Stimulated activated naive CD8-positive, alpha-beta T cell treated with anti-CD3 and anti-CD28 coated beads, Interleukin-15, amount 100 ng/mL, for 72 hours (primary cell): ENCODE results near the gene APOO.

Experiments
- ATAC-seq: fragments of 150-1000 bp; cut with Tn5 transposase; 2 replicates; pipeline ENCODE4 v1.10.0; 2021; ENCODE audit warnings: mild to moderate bottlenecking, moderate library complexity
- DNase-seq, 2 donors: peaks; one replicate each; pipeline ENCODE4 v3.0.0; 2021 to 2022
- H3K27ac Mint-ChIP-seq, 2 donors: one replicate each; pipeline ENCODE4 v1.8.0; 2022; ENCODE audit warnings: mild to moderate bottlenecking in 2 of 2, mixed read lengths in 2 of 2, moderate library complexity in 2 of 2
- H3K27me3 Mint-ChIP-seq: one replicate; pipeline ENCODE4 v1.8.0; 2022; ENCODE audit warnings: mixed read lengths
- H3K4me1 Mint-ChIP-seq: one replicate; pipeline ENCODE4 v1.8.0; 2022; ENCODE audit warnings: mild to moderate bottlenecking, mixed read lengths
- H3K4me3 Mint-ChIP-seq, 2 donors: one replicate each; pipeline ENCODE4 v1.8.0; 2022; ENCODE audit warnings: mild to moderate bottlenecking in 2 of 2, mixed read lengths in 2 of 2, moderate library complexity in 1 of 2
- H3K9me3 Mint-ChIP-seq, 2 donors: one replicate each; pipeline ENCODE4 v1.8.0; 2022; ENCODE audit warnings: mixed read lengths in 2 of 2

APOO gene

DNA sequence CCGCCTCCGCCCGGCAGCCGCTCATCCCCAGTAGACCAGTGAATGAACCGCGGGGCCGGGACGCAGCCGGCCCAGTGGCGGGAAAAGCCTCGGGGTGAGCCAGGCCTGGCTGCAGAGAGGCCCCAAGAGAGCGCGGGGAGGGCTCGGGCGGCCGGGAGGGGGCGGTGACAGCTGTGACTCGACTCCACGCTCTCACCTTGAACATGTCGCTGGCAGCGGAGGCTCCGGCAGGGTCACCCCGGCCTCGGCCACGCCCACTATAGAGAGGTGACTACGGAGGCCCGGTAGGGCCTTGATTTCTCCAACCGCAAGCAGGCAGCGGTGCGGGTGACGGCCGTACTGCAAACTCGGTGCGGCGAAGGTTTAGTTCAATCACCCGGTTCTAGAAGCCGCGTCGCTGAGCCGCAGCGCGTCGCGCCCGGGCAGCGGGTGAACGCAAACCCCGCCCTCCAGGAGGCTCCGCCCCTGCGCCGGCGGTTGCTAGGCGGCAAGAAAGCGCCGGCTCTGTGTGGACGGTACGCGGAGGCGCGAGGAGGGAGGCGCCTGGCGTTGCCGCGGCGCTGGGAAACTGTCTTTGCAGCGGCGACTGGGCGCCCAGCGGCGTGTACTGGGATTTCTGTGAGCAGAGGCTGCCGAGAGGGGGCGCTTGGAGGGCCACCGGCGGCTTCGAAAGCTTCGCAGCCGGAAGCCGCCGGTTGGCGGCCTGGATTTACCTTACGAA is at the start of gene APOO, which contains the start of gene CXorf58:
Gene APOO, minus strand, starts transcription at position 441 of the 721 bp plus-strand sequence. Its CDS starts 236 bp downstream, at position 205.
Gene CXorf58, plus strand, starts transcription at position 509 of the 721 bp plus-strand sequence. CDS start 2,297 bp downstream, outside the sequence.
- H3K4me1 Mint-ChIP-seq = peaks cover 8% of the 10 kb centered on the region
- peak within 1 kb of the TSS; percentile 82 to 83 for H3K4me3 Mint-ChIP-seq
- H3K27me3 Mint-ChIP-seq = no peaks in the 10 kb centered on the region
- no peaks in the 10 kb centered on the region for H3K9me3 Mint-ChIP-seq
- peak; percentile 95 for ATAC-seq
- H3K27ac Mint-ChIP-seq = peak within 1 kb of the TSS; percentile 89 to 90
- DNase-seq = peak; percentile 90 to 95

DNA sequence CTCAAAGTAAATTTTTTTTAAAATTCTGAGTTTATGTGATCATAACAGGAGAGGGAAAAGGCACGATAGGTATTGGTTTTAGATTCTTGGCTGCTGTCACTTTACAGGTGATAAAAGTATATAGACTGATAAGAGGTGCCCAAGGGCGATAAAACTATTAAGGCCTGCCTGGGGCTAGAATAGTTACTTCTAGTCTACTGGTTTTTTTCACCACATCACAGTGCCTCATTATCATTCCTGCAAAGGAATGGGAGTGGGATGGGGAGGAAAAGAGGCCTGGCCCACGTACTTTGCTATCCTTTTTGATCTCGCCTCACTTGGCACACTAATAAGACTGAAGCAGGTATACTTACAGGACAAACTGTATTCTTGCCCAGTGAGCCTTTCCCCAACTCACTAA is 46.7 kb upstream of the APOO start:
- DNase-seq = no peak
- no peak for ATAC-seq
- Mint-ChIP-seq H3K9me3 (no peaks in the 10 kb centered on the region), H3K27ac (no peak overlapping the region), H3K4me1 (peaks cover 12% of the 10 kb centered on the region), H3K27me3 (no peaks in the 10 kb centered on the region), H3K4me3 (no peak overlapping the region)

DNA sequence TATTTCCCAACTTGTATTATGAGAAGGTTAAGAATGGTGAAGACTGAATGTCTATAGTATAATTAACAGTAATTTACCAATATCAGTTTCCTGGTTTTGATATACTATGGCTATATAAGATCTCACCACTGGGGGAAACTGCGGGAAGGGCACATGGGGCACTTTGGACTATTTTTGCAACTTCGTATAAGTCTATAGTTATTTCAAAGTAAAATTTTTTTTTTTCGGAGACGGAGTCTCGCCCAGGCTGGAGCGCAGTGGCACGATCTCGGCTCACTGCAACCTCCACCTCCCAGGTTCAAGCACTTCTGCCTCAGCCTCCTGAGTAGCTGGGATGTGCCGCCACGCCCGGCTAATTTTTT is 46.2 kb upstream of the APOO start:
- peaks cover 10% of the 10 kb centered on the region for H3K4me1 Mint-ChIP-seq
- peak overlapping the region; percentile 27 to 82 for H3K27ac Mint-ChIP-seq
- DNase-seq = no peak
- H3K4me3 Mint-ChIP-seq = peak overlapping the region; percentile 85 to 89
- ATAC-seq = no peak
- no peaks in the 10 kb centered on the region for H3K9me3 Mint-ChIP-seq
- no peaks in the 10 kb centered on the region for H3K27me3 Mint-ChIP-seq

DNA sequence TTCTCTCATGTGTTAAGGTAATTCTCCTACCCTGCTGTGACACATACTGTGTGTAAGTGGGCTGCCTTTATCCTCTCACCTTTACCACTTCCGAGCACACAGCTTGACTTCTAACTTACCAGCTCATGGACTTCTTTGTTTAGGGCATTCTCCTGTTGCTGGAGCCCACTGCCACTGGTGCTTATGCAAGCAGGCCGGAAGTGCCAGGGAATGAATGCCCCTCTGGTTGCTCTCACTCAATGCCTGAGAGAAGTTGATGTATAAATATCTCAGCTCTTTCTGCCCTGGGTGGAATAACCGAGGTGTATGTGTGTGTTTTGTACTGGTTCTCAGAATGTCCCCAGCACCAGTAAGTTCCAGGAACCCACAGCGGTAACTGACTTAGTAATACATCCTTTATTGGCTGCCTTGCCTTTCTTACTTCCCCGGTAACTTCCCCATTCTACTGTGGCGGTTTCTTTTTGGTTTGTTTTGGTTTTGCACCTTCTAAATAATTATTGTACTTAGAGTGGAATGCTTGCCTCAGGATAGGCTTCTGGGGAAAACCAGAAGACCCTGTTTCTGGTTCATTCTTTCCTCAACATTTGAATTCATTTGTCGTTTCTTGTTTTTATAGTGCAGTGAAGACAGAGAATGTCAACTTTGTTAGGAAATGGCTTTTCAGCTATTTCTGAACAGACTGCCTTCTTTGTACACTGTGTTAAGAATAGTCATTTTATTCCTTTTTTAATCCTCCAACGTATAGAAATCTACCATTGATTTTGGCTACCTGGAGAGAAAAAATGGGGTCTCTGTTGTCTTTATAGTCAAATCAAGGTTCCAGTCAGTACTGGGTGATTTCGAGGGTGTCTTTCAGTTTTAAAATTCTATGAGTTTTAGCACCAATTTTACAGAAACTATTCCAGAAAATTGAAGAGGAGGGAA is 45.5 kb upstream of the APOO start:
- DNase-seq (peak; percentile 56 to 68), ATAC-seq (peak; percentile 96)
- H3K4me3 Mint-ChIP-seq = peak overlapping the region; percentile 85 to 89
- no peaks in the 10 kb centered on the region for H3K27me3 Mint-ChIP-seq
- no peaks in the 10 kb centered on the region for H3K9me3 Mint-ChIP-seq
- H3K27ac Mint-ChIP-seq = peak overlapping the region; percentile 93 to 98
- H3K4me1 Mint-ChIP-seq = peaks cover 16% of the 10 kb centered on the region

DNA sequence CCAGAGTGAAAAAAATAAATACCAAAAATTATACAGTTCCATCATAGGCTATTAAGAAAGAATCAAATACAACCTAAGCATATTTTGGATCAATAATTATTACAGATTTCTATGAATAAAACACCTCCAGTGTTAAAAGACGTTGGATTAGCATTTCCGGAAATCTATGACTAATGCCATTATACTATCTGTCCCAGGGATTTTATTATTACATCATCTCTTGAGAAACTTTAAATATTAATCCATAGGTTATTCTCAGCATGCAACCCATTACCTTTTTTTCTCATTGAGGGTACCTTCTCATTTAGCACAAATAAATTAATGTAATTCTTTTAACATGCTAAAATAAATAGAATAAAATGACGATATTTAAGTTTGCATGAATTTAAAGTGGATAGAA is 44.7 kb upstream of the APOO start:
- peak overlapping the region in 1 of 2 donors; percentile 13 for H3K27ac Mint-ChIP-seq
- peaks cover 20% of the 10 kb centered on the region for H3K4me1 Mint-ChIP-seq
- DNase-seq (no peak), ATAC-seq (no peak)
- H3K9me3 Mint-ChIP-seq = no peaks in the 10 kb centered on the region
- H3K4me3 Mint-ChIP-seq = peak overlapping the region; percentile 35 to 85
- no peaks in the 10 kb centered on the region for H3K27me3 Mint-ChIP-seq

DNA sequence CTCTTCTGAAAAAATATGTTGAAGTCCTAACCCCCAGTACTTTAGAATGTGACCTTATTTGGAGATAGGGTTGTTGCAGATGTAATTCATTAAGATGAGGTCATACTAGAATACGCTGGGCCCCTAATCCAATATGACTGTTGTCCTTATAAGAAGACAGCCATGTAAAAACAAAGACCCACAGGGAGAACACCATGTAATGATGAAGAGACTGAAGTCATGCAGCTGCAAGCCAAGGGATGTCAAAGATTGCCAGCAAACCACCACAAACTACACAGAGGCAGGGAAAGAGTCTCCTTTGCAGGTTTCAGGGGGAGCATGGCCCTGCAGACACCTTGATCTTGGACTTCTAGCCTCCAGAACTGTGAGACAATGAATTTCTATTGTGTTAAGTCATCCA is 37.5 kb upstream of the APOO start:
- Mint-ChIP-seq H3K27ac (no peak overlapping the region), H3K27me3 (no peaks in the 10 kb centered on the region), H3K4me3 (no peak overlapping the region), H3K4me1 (peaks cover 17% of the 10 kb centered on the region), H3K9me3 (no peaks in the 10 kb centered on the region)
- no peak for DNase-seq
- ATAC-seq = no peak

DNA sequence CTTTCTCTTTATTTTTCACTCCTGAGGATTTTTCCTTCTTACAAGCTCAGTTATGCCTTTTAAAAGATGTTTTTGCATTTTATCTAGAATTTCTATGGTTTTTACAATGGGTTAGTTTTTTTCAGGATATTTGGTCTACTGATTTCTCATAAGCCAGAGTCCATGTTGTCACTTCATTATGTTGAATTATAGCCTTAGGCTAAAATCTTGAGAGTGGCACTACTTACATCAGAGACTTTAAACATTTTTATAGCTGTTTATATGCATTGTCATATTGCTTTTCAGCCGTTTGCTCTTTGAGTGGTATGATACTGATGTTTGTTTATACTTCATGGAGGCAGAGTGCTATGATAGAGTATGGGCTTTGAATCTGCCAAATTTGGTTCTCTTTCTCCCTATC is 36.5 kb upstream of the APOO start:
- no peak for DNase-seq
- Mint-ChIP-seq H3K4me1 (peaks cover 17% of the 10 kb centered on the region), H3K27me3 (no peaks in the 10 kb centered on the region), H3K9me3 (no peaks in the 10 kb centered on the region), H3K4me3 (no peak overlapping the region), H3K27ac (no peak overlapping the region)
- ATAC-seq = no peak

DNA sequence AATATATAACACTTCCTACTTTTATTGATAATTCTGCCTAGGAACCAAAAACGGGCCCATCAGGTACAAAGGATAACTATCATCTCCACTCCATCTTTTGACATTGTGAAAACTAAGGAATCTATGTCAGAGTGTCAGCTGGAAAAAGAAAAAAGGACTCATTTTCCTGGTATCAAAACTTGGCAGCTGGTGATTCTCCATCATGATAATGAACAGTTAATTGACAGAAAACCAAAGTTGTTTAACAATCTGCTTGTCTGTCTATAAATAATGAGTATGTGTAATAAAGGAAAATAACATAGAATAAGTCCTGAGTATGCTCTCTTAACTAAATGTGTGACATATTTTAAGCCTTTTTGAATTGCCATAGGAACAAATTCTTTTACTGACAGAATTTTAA is 31.5 kb upstream of the APOO start:
- no peak for DNase-seq
- Mint-ChIP-seq H3K9me3 (no peaks in the 10 kb centered on the region), H3K27ac (no peak overlapping the region), H3K4me1 (no peaks in the 10 kb centered on the region), H3K4me3 (no peak overlapping the region), H3K27me3 (no peaks in the 10 kb centered on the region)
- ATAC-seq = no peak

DNA sequence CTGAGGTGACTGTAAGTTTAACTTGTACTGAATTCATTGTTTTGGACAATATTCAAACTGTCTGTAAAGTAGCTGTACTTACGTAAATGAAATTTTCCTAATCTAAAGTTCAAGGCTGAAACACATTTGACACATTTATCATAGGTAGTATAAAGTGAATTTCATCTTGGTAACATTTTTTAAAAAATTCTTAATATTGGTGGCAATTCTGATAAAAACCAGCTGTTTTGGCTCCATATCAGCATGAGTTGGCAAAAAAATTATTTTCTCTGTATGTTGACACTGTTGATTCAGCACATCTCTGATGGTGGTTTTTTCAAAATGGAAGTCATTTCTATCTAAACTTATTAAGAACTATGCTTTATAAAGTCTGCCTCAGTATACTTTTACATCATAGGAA is 31.0 kb upstream of the APOO start:
- no peak for DNase-seq

DNA sequence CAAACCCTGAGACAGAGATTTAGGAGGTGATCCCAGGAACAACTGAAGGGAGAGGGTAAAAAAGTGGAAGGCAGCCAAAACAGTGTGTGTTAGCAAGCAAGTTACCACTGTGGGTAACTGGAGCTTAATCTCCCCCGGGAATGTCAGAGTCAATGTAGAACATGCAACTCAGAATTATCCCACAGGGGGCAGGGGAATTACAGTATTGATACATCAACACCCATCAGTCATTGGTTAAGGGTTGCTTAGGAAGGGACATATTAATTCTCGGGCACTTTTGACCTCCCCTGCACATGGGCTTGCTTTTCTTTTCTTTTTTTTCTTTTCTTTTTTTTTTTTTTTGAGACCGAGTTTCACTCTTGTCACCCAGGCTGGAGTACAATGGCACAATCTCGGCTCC is 29.4 kb upstream of the APOO start:
- Mint-ChIP-seq H3K4me1 (peaks cover 4% of the 10 kb centered on the region), H3K4me3 (no peak overlapping the region), H3K9me3 (no peaks in the 10 kb centered on the region), H3K27ac (peak overlapping the region in 1 of 2 donors; percentile 46), H3K27me3 (no peaks in the 10 kb centered on the region)
- DNase-seq (no peak), ATAC-seq (no peak)

More for the DNA sequence above, 31.0 kb upstream of the APOO start:
- Mint-ChIP-seq H3K4me3 (no peak overlapping the region), H3K27ac (no peak overlapping the region), H3K27me3 (no peaks in the 10 kb centered on the region), H3K4me1 (no peaks in the 10 kb centered on the region), H3K9me3 (no peaks in the 10 kb centered on the region)
- ATAC-seq = no peak

DNA sequence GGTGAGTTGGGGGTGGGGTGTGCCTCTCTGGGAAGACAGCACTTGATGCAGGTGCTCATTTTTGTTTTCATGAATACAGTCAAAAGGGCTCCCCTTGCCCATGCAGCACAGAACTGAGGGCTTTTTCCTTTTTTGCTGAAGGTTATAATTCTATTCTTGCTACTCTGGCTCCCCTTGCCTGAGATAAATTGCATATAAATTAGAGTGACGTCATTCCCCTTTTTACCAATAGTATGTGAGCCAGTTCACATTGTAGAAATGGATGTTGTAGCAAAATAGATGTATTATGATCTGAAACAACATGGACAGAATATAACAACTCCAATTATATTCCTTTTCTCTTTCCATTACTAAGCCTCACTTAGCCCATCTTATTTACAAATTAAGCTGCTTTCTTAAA is 28.4 kb upstream of the APOO start:
- no peaks in the 10 kb centered on the region for H3K9me3 Mint-ChIP-seq
- no peak for ATAC-seq
- no peak overlapping the region for H3K4me3 Mint-ChIP-seq
- H3K4me1 Mint-ChIP-seq = peaks cover 10% of the 10 kb centered on the region
- no peaks in the 10 kb centered on the region for H3K27me3 Mint-ChIP-seq
- no peak overlapping the region for H3K27ac Mint-ChIP-seq
- DNase-seq = no peak

DNA sequence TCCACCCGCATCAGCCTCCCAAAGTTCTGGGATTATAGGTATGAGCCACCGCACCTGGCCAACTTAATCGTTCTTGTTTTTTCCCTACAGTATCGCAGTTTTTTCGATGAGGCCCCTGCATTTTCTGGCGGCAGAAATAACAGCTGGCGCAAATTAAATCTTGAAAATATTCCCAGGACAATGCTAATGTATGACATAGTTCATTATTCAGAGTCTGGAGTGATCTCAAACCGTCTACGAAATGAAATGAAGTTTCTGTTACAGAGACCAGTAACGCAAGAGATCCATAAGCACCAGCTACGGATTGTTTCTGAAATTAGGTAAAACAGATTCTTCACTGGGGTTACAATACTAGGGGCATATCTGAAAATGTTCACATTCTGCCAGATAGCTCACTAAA is 27.4 kb upstream of the APOO start:
- peaks cover 13% of the 10 kb centered on the region for H3K4me1 Mint-ChIP-seq
- no peak overlapping the region for H3K27ac Mint-ChIP-seq
- no peaks in the 10 kb centered on the region for H3K9me3 Mint-ChIP-seq
- H3K4me3 Mint-ChIP-seq = no peak overlapping the region
- no peaks in the 10 kb centered on the region for H3K27me3 Mint-ChIP-seq
- DNase-seq (no peak), ATAC-seq (no peak)

DNA sequence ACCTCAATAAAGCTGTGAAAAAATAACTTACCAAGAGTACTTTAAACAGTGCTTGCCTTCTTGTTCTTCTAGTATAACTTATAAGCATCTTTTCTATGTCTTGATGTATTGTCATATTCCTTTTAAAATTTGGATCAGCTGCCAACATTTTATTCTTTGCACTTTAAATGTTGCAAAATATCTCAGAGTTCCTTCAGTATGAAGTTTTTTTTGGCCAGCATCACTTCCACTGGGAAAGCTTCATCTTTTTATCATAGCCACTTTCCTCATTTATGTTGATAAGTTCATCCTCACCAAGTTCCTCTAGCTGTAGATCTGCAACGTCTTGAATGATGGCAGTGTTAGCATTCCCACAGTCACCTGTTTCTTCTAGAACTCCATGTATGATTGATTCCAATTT is 24.3 kb upstream of the APOO start:
- peaks cover 13% of the 10 kb centered on the region for H3K4me1 Mint-ChIP-seq
- DNase-seq = no peak
- no peaks in the 10 kb centered on the region for H3K9me3 Mint-ChIP-seq
- no peak overlapping the region for H3K27ac Mint-ChIP-seq
- H3K27me3 Mint-ChIP-seq = no peaks in the 10 kb centered on the region
- no peak overlapping the region for H3K4me3 Mint-ChIP-seq
- ATAC-seq = no peak

DNA sequence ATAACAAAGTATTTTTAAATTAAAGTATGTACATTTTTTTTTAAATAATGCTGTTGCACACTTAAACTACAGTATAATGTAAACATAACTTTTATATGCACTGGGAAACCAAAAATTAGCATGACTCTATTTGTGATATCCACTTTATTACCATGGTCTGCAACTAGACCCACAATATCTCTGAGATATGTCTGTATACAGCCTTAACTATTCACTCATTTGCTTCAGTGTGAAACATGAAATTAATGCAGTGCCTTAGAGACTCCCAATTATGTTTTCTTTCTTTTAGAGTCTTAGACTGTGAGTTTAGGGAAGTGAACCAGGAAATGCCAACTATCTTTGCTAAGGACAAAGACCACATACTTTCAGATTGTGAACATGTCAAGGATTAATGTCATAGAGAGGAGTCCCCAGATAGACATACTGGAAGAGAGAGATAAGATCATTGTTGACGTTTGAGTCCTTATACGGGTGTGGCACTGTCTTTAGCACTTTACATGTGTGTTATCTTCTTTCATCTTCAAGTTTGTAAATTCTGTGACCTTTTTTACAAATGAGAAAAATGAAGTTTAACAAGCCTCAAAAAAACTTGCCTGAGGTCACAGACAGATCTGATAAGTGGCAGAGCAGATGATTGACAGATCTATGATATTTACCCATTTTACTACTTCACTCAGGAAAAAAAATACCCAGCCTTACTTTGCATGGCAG is 23.3 kb upstream of the APOO start:
- no peak for DNase-seq
- no peak for ATAC-seq
- H3K4me1 Mint-ChIP-seq = peaks cover 13% of the 10 kb centered on the region
- peak overlapping the region in 1 of 2 donors; percentile 46 for H3K27ac Mint-ChIP-seq
- no peaks in the 10 kb centered on the region for H3K9me3 Mint-ChIP-seq
- H3K27me3 Mint-ChIP-seq = no peaks in the 10 kb centered on the region
- H3K4me3 Mint-ChIP-seq = peak overlapping the region in 1 of 2 donors; percentile 8

DNA sequence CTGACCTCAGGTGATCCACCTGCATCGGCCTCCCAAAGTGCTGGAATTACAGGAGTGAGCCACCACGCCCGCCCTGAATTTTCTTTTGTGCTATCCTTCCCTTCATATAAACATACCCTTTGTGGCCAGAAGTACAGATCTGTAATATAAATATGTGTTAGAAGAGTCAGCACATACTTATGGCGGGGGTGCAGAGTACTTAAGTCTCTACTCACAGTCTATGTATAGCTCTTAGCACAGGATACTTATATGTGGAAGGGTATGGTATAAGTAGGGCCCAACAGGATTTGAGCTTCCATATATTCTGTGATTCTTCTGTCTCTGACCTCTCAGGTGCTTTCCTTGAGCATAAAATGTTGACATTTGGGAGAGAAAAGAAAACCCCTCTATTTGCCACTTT is 18.3 kb upstream of the APOO start:
- Mint-ChIP-seq H3K9me3 (no peaks in the 10 kb centered on the region), H3K27me3 (no peaks in the 10 kb centered on the region)
- no peak for ATAC-seq

More for the DNA sequence above, 18.3 kb upstream of the APOO start:
- H3K4me3 Mint-ChIP-seq = no peak overlapping the region
- no peak for DNase-seq
- peaks cover 1% of the 10 kb centered on the region for H3K4me1 Mint-ChIP-seq
- peak overlapping the region; percentile 48 to 52 for H3K27ac Mint-ChIP-seq
